H9 (cell line): ENCODE results near the gene KANSL1. TPM values are rescaled to one million over a fixed set of nuclear protein-coding genes. Genes with fewer than 3 reads are reported as not detected.

ENCODE experiments used
- DNase-seq: peaks from one replicate; pipeline ENCODE4 v3.0.0-alpha.2; 2017
- H2AFZ ChIP-seq: one replicate; pipeline ENCODE4 v1.6.1; 2013; ENCODE audit warnings: mild to moderate bottlenecking, low read length, control low read depth, moderate library complexity
- H2AK5ac ChIP-seq: 2 replicates; pipeline ENCODE4 v1.6.1; 2013; ENCODE audit warnings: low read length, control low read depth, mixed read lengths; ENCODE audit not compliant: insufficient read length
- H2BK120ac ChIP-seq: one replicate; pipeline ENCODE4 v1.6.1; 2013; ENCODE audit warnings: low read depth, mild to moderate bottlenecking, low read length, control low read depth, inconsistent platforms; ENCODE audit not compliant: poor library complexity, severe bottlenecking
- H2BK12ac ChIP-seq: 2 replicates; pipeline ENCODE4 v1.6.1; 2013; ENCODE audit warnings: low read length, control low read depth, mixed read lengths, low read depth; ENCODE audit not compliant: insufficient read length
- H2BK15ac ChIP-seq: 2 replicates; pipeline ENCODE4 v1.6.1; 2013; ENCODE audit warnings: low read depth, low read length, control low read depth
- H2BK20ac ChIP-seq: one replicate; pipeline ENCODE4 v1.6.1; 2013; ENCODE audit warnings: low read depth, mild to moderate bottlenecking, low read length, control low read depth, inconsistent platforms; ENCODE audit not compliant: poor library complexity, severe bottlenecking
- H2BK5ac ChIP-seq: 2 replicates; pipeline ENCODE4 v1.6.1; 2013; ENCODE audit warnings: low read length, control low read depth, mixed read lengths; ENCODE audit not compliant: insufficient read length
- H3K14ac ChIP-seq: 2 replicates; pipeline ENCODE4 v1.6.1; 2013; ENCODE audit warnings: low read length, control low read depth; ENCODE audit not compliant: insufficient read depth
- H3K18ac ChIP-seq: 2 replicates; pipeline ENCODE4 v1.6.1; 2013; ENCODE audit warnings: low read depth, mild to moderate bottlenecking, mixed read lengths, low read length, control low read depth; ENCODE audit not compliant: insufficient read length
- H3K23ac ChIP-seq: 2 replicates; pipeline ENCODE4 v1.6.1; 2013; ENCODE audit warnings: low read length, control low read depth, mixed read lengths, low read depth; ENCODE audit not compliant: insufficient read length
- H3K23me2 ChIP-seq: 2 replicates; pipeline ENCODE4 v1.6.1; 2013; ENCODE audit warnings: low read depth, mild to moderate bottlenecking, mixed read lengths, low read length, control low read depth; ENCODE audit not compliant: insufficient read length, poor library complexity, severe bottlenecking
- H3K27ac ChIP-seq: 2 replicates; pipeline ENCODE4 v1.5.1; 2013; ENCODE audit warnings: low read length, control low read depth, mixed read lengths, low read depth; ENCODE audit not compliant: insufficient read length
- H3K27me3 ChIP-seq: 2 replicates; pipeline ENCODE4 v1.6.1; 2013; ENCODE audit warnings: low read length, control low read depth, inconsistent platforms; ENCODE audit not compliant: insufficient read depth
- H3K4ac ChIP-seq: 2 replicates; pipeline ENCODE4 v1.6.1; 2013; ENCODE audit warnings: low read depth, mild to moderate bottlenecking, control low read depth, inconsistent platforms, low read length, moderate library complexity
- H3K4me1 ChIP-seq: 2 replicates; pipeline ENCODE4 v1.6.1; 2013; ENCODE audit warnings: low read length, control low read depth, inconsistent platforms; ENCODE audit not compliant: insufficient read depth
- H3K4me2 ChIP-seq: 2 replicates; pipeline ENCODE4 v1.6.1; 2013; ENCODE audit warnings: low read length, control low read depth, mixed read lengths; ENCODE audit not compliant: insufficient read length, insufficient read depth
- H3K56ac ChIP-seq: 2 replicates; pipeline ENCODE4 v1.6.1; 2013; ENCODE audit warnings: low read depth, mild to moderate bottlenecking, mixed read lengths, low read length, control low read depth; ENCODE audit not compliant: insufficient read length
- H3K79me1 ChIP-seq: 2 replicates; pipeline ENCODE4 v1.6.1; 2013; ENCODE audit warnings: low read depth, mild to moderate bottlenecking, moderate library complexity, low read length, control low read depth, inconsistent platforms; ENCODE audit not compliant: insufficient read depth, poor library complexity, severe bottlenecking
- H3K79me2 ChIP-seq: 2 replicates; pipeline ENCODE4 v1.6.1; 2013; ENCODE audit warnings: low read length, control low read depth, inconsistent platforms; ENCODE audit not compliant: insufficient read depth
- H3K9ac ChIP-seq: 2 replicates; pipeline ENCODE4 v1.6.1; 2013; ENCODE audit warnings: low read length, control low read depth, mixed read lengths; ENCODE audit not compliant: insufficient read length; ENCODE audit errors: extremely low read depth
- H3K9me3 ChIP-seq: one replicate; pipeline ENCODE4 v1.6.1; 2013; ENCODE audit warnings: low read depth, low read length, inconsistent platforms; ENCODE audit not compliant: control insufficient read depth
- H3T11ph ChIP-seq: one replicate; pipeline ENCODE4 v1.6.1; 2013; ENCODE audit warnings: mild to moderate bottlenecking, low read length, control low read depth, inconsistent platforms
- H4K20me1 ChIP-seq: one replicate; pipeline ENCODE4 v1.6.1; 2013; ENCODE audit not compliant: control insufficient read depth, insufficient read length, insufficient read depth
- H4K5ac ChIP-seq: 2 replicates; pipeline ENCODE4 v1.6.1; 2013; ENCODE audit warnings: low read depth, mild to moderate bottlenecking, mixed read lengths, low read length, control low read depth; ENCODE audit not compliant: insufficient read length
- H4K8ac ChIP-seq: replicated peaks from 2 replicates; pipeline ENCODE4 v1.6.1; 2013; ENCODE audit warnings: low read length, control low read depth, mixed read lengths, low read depth; ENCODE audit not compliant: insufficient read length
- H4K91ac ChIP-seq: 2 replicates; pipeline ENCODE4 v1.6.1; 2013; ENCODE audit warnings: low read depth, mild to moderate bottlenecking, moderate library complexity, mixed read lengths, low read length, control low read depth; ENCODE audit not compliant: insufficient read length
- H3K27ac Mint-ChIP-seq, 3 experiments: 2 replicates in 2 of 3; 3 replicates in 1 of 3; pipeline ENCODE4 v1.8.0; 2020 to 2021; ENCODE audit warnings: mixed read lengths in 3 of 3, mild to moderate bottlenecking in 1 of 3, moderate library complexity in 1 of 3
- H3K27me3 Mint-ChIP-seq: 2 replicates; pipeline ENCODE4 v1.8.0; 2021; ENCODE audit warnings: low read depth, mild to moderate bottlenecking, moderate library complexity, mixed read lengths
- H3K36me3 Mint-ChIP-seq, 3 experiments: 2 replicates in 2 of 3; 3 replicates in 1 of 3; pipeline ENCODE4 v1.8.0; 2020 to 2021; ENCODE audit warnings: low read depth in 3 of 3, mixed read lengths in 3 of 3; ENCODE audit not compliant: insufficient read depth in 1 of 3
- H3K4me1 Mint-ChIP-seq, 2 experiments: 2 replicates each; pipeline ENCODE4 v1.8.0; 2020; ENCODE audit warnings: mixed read lengths in 2 of 2
- H3K4me3 Mint-ChIP-seq, 2 experiments: 2 replicates in 1 of 2; 3 replicates in 1 of 2; pipeline ENCODE4 v1.8.0; 2020 to 2021; ENCODE audit warnings: mild to moderate bottlenecking in 2 of 2, mixed read lengths in 2 of 2, moderate library complexity in 1 of 2
- H3K9me3 Mint-ChIP-seq, 2 experiments: 2 replicates in 1 of 2; 3 replicates in 1 of 2; pipeline ENCODE4 v1.8.0; 2020; ENCODE audit warnings: mild to moderate bottlenecking in 2 of 2, mixed read lengths in 2 of 2, moderate library complexity in 1 of 2
- WGBS: extraction: QIAGEN DNeasy Blood & Tissue Kit; methylation state at CpG from one replicate; pipeline ENCODE4 v1.1.7; 2013; ENCODE audit warnings: missing lambda C conversion rate, low lambda C conversion rate, mixed read lengths; ENCODE audit not compliant: insufficient read length; ENCODE audit errors: extremely low coverage; 5-methylcytosine and 5-hydroxymethylcytosine counted together
- total RNA-seq: library from RNA; stranded (reverse); gene quantifications from 2 replicates; pipeline ENCODE4 v1.2.1, GENCODE V29; 2021
- TF ChIP-seq, protein P1 (sequence below): fragments of 200-600 bp; sonication (generic); conservative IDR thresholded peaks from 3 replicates; pipeline ENCODE4 v1.8.0; 2021; ENCODE audit warnings: antibody characterized with exemption, mild to moderate bottlenecking

The KANSL1 gene
- total RNA-seq, 1 experiment from 2014 or later = 114 TPM

DNA sequence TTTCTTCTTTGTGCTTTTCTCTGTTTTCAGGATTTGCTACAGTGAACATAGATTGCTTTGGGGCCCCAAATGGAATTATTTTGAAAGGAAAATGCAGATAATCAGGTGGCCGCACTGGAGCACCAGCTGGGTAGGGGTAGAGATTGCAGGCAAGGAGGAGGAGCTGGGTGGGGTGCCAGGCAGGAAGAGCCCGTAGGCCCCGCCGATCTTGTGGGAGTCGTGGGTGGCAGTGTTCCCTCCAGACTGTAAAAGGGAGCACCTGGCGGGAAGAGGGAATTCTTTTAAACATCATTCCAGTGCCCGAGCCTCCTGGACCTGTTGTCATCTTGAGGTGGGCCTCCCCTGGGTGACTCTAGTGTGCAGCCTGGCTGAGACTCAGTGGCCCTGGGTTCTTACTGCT, 192.9 kb downstream of the KANSL1 start:
- H3K27ac Mint-ChIP-seq = peak overlapping the region in 1 of 3 experiments; percentile 87; a peak in 2 of 7 replicates
- H3K27me3 ChIP-seq = no peaks in the 10 kb centered on the region
- no CpG with 5 or more reads among the region's 7 CpGs for WGBS
- peaks cover 0 to 5% of the 10 kb centered on the region in 2 experiments; a peak in 1 of 4 replicates for H3K4me1 Mint-ChIP-seq
- no peak overlapping the region for H4K5ac ChIP-seq
- H2AFZ ChIP-seq = no peak overlapping the region
- TF ChIP-seq, protein P1, sequence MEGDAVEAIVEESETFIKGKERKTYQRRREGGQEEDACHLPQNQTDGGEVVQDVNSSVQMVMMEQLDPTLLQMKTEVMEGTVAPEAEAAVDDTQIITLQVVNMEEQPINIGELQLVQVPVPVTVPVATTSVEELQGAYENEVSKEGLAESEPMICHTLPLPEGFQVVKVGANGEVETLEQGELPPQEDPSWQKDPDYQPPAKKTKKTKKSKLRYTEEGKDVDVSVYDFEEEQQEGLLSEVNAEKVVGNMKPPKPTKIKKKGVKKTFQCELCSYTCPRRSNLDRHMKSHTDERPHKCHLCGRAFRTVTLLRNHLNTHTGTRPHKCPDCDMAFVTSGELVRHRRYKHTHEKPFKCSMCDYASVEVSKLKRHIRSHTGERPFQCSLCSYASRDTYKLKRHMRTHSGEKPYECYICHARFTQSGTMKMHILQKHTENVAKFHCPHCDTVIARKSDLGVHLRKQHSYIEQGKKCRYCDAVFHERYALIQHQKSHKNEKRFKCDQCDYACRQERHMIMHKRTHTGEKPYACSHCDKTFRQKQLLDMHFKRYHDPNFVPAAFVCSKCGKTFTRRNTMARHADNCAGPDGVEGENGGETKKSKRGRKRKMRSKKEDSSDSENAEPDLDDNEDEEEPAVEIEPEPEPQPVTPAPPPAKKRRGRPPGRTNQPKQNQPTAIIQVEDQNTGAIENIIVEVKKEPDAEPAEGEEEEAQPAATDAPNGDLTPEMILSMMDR = no peak
- no peak overlapping the region for H3K56ac ChIP-seq
- no peak overlapping the region for H3K18ac ChIP-seq
- H3T11ph ChIP-seq = no peak overlapping the region
- H3K79me1 ChIP-seq = no peaks in the 10 kb centered on the region
- no peaks in the 10 kb centered on the region; a peak in 1 of 5 replicates for H3K9me3 Mint-ChIP-seq
- no peak overlapping the region for H2AK5ac ChIP-seq
- no peak overlapping the region for H2BK120ac ChIP-seq
- H3K4ac ChIP-seq = no peak overlapping the region
- H3K27me3 Mint-ChIP-seq = no peaks in the 10 kb centered on the region; the same call in 1 of the 2 replicates
- H3K4me1 ChIP-seq = no peaks in the 10 kb centered on the region
- H3K23me2 ChIP-seq = no peaks in the 10 kb centered on the region
- no peaks in the 10 kb centered on the region for H3K36me3 Mint-ChIP-seq
- DNase-seq = no peak
- no peak overlapping the region for H4K91ac ChIP-seq
- no peak overlapping the region for H3K4me2 ChIP-seq
- no peak overlapping the region for H3K4me3 Mint-ChIP-seq
- no peak overlapping the region for H3K9ac ChIP-seq
- no peak overlapping the region for H4K8ac ChIP-seq
- no peak overlapping the region for H3K27ac ChIP-seq
- no peak overlapping the region for H2BK15ac ChIP-seq
- H2BK12ac ChIP-seq = no peak overlapping the region
- H3K9me3 ChIP-seq = no peaks in the 10 kb centered on the region
- H3K79me2 ChIP-seq = no peaks in the 10 kb centered on the region
- no peak overlapping the region for H2BK20ac ChIP-seq
- H3K23ac ChIP-seq = no peak overlapping the region
- H2BK5ac ChIP-seq = no peak overlapping the region
- H4K20me1 ChIP-seq = no peaks in the 10 kb centered on the region
- H3K14ac ChIP-seq = no peak overlapping the region
